OCI-LY7 (cell line): ENCODE results near the gene DOCK3. TPM values are rescaled to one million over a fixed set of nuclear protein-coding genes. Genes with fewer than 3 reads are reported as not detected.

Source experiments
- BruUV-seq: library from RNA; stranded (reverse); fragments of 400-500 nt; replicated peaks from 2 replicates; lab custom pipeline; 2021; lab: Mats Ljungman, UMichigan
- CTCF ChIA-PET: fragments of 300-600 bp; sonication (Branson Sonifier 250); formaldehyde crosslinking; loops from one replicate; lab custom pipeline; 2022; ENCODE audit warnings: antibody characterized with exemption; ENCODE audit not compliant: unreplicated experiment; lab: Charles Lee
- POLR2A ChIA-PET: fragments of 300-600 bp; sonication (Branson Sonifier 250); formaldehyde crosslinking; loops from one replicate; lab custom pipeline; 2022; ENCODE audit warnings: antibody characterized with exemption; lab: Charles Lee
- DNase-seq: peaks from one replicate; pipeline ENCODE4 v3.0.0-alpha.2; 2015; ENCODE audit warnings: low spot score
- H2AFZ ChIP-seq: fragments of 200-600 bp; sonication (generic), shearing (Covaris generic); 2 replicates; pipeline ENCODE4 v1.6.1; 2014; ENCODE audit warnings: mild to moderate bottlenecking, antibody characterized with exemption, low read length, moderate library complexity
- H3K27ac ChIP-seq: fragments of 200-600 bp; sonication (generic); 2 replicates; pipeline ENCODE4 v1.5.1; 2014; ENCODE audit warnings: mixed run types, low read depth, mild to moderate bottlenecking, moderate library complexity, low read length, inconsistent platforms; ENCODE audit not compliant: poor library complexity, severe bottlenecking
- H3K36me3 ChIP-seq: fragments of 200-600 bp; sonication (generic); 2 replicates; pipeline ENCODE4 v1.6.1; 2014; ENCODE audit warnings: mild to moderate bottlenecking, antibody characterized with exemption, low read length, moderate library complexity, mixed read lengths; ENCODE audit not compliant: insufficient read depth
- H3K4me1 ChIP-seq: fragments of 200-600 bp; sonication (generic); 2 replicates; pipeline ENCODE4 v1.5.1; 2014; ENCODE audit warnings: mild to moderate bottlenecking, low read length; ENCODE audit not compliant: insufficient read depth, poor library complexity, severe bottlenecking
- H3K4me2 ChIP-seq: fragments of 200-600 bp; sonication (generic); 2 replicates; pipeline ENCODE4 v1.6.1; 2014; ENCODE audit warnings: mild to moderate bottlenecking, low read length
- H3K4me3 ChIP-seq: fragments of 200-600 bp; sonication (generic); 2 replicates; pipeline ENCODE4 v1.5.1; 2014; ENCODE audit warnings: mild to moderate bottlenecking, low read depth, low read length; ENCODE audit not compliant: poor library complexity, severe bottlenecking
- H3K79me2 ChIP-seq: fragments of 200-600 bp; sonication (generic); 2 replicates; pipeline ENCODE4 v1.6.1; 2016; ENCODE audit warnings: low read depth, mild to moderate bottlenecking, low read length, moderate library complexity, mixed read lengths; ENCODE audit not compliant: insufficient read depth
- H3K9me2 ChIP-seq: fragments of 200-600 bp; sonication (generic); 2 replicates; pipeline ENCODE4 v1.6.1; 2016; ENCODE audit warnings: mild to moderate bottlenecking, low read length, mixed read lengths; ENCODE audit not compliant: insufficient read depth
- H3K9me3 ChIP-seq: fragments of 200-600 bp; sonication (generic); 2 replicates; pipeline ENCODE4 v1.6.1; 2014; ENCODE audit warnings: mild to moderate bottlenecking, mixed run types, low read length, mixed read lengths
- H4K20me1 ChIP-seq: fragments of 200-600 bp; sonication (generic); 2 replicates; pipeline ENCODE4 v1.6.1; 2014; ENCODE audit warnings: mild to moderate bottlenecking, antibody characterized with exemption, low read length, moderate library complexity, mixed read lengths; ENCODE audit not compliant: insufficient read depth
- CTCF ChIP-seq: fragments of 200-600 bp; sonication (generic); conservative IDR thresholded peaks from 2 replicates; pipeline ENCODE4 v1.5.1; 2014; ENCODE audit warnings: mild to moderate bottlenecking, antibody characterized with exemption, low read length, moderate library complexity, mixed read lengths
- EZH2phosphoT487 ChIP-seq: fragments of 200-600 bp; sonication (generic); IDR thresholded peaks from 2 replicates; pipeline ENCODE4 v1.6.1; 2018; ENCODE audit warnings: low read depth, borderline replicate concordance, mild to moderate bottlenecking, mixed run types, antibody characterized with exemption, low read length, moderate library complexity, mixed read lengths
- intact Hi-C: fragments of 100-400 bp; cut with micrococcal nuclease; formaldehyde crosslinking; loops from one replicate; pipeline ENCODE4 v1.10.0; 2022; ENCODE audit not compliant: unreplicated experiment
- total RNA-seq, 2 experiments: library from RNA; depleted of rRNA in 1 of 2; stranded (reverse); fragments of >200 nt in 1 of 2; shearing (Covaris generic) in 1 of 2; gene quantifications; 2 replicates each; pipeline ENCODE4 v1.2.3, GENCODE V29; 2014 to 2022

DOCK3 gene
- total RNA-seq, 2 experiments from 2014 or later, result not detected

DNA sequence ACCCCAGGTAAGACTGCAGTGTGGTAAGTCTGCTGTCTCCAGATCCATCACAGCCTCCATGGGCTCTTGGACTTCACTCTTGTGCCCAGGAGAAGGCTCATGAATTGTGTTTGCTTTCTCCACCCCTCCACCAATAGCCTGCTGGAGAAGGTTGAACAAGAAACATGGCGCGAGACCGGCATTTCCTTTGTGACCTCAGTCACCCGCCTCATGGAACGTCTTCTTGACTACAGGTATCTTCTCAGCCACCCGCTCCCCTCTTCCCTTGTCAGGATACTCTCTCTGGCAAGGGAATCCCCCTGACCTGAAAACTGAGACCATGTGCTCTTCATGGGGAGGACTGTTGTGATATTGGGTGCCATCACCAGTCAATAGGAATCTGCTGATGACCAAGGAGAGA, 658.3 kb downstream of the DOCK3 start:
- ChIA-PET POLR2A (no interaction called here), CTCF (no interaction called here)
- intact Hi-C loops, result no loop called here
- Histone ChIP-seq H3K4me1 (no peaks in the 10 kb centered on the region), H3K36me3 (no peaks in the 10 kb centered on the region), H3K4me2 (no peak overlapping the region), H3K9me2 (no peaks in the 10 kb centered on the region), H4K20me1 (no peaks in the 10 kb centered on the region), H3K79me2 (no peaks in the 10 kb centered on the region), H3K9me3 (no peaks in the 10 kb centered on the region), H2AFZ (no peak overlapping the region), H3K4me3 (no peak overlapping the region), H3K27ac (no peak overlapping the region)
- DNase-seq, result no peak
- no TSS peak for BruUV-seq
- TF ChIP-seq CTCF, result no peak
- TF ChIP-seq EZH2phosphoT487, result no peak

DNA sequence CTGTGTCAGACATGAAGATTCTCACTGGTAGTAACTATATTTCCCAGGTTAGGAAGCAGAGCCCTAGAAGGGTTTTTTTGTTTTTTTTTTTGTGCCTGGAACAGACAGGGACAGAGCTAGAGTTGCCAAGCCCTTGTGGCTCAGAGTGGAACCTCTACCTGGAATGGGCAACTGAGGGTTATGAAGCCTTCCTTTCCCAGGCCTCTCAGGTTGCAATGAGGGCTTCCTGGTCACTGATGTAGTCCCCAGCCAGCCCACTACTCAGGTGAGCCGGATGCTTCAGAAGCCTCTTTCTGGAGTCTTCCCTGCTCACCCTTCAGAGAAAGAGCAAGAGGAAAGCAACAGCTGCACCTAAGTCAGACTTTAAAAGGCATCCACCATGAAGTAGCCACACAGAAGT, 661.5 kb downstream of the DOCK3 start:
- no peaks in the 10 kb centered on the region for H3K79me2 ChIP-seq
- H3K9me3 ChIP-seq, result no peaks in the 10 kb centered on the region
- no peak overlapping the region for H3K4me2 ChIP-seq
- H3K4me1 ChIP-seq, result no peaks in the 10 kb centered on the region
- H3K9me2 ChIP-seq, result no peaks in the 10 kb centered on the region
- DNase-seq, result no peak
- ChIA-PET POLR2A (no interaction called here), CTCF (no interaction called here)
- H4K20me1 ChIP-seq, result no peaks in the 10 kb centered on the region
- no peak overlapping the region for H2AFZ ChIP-seq
- intact Hi-C loops, result no loop called here
- BruUV-seq, result no TSS peak
- H3K4me3 ChIP-seq, result no peak overlapping the region
- TF ChIP-seq EZH2phosphoT487, result no peak
- TF ChIP-seq CTCF, result no peak
- H3K27ac ChIP-seq, result no peak overlapping the region
- no peaks in the 10 kb centered on the region for H3K36me3 ChIP-seq

DNA sequence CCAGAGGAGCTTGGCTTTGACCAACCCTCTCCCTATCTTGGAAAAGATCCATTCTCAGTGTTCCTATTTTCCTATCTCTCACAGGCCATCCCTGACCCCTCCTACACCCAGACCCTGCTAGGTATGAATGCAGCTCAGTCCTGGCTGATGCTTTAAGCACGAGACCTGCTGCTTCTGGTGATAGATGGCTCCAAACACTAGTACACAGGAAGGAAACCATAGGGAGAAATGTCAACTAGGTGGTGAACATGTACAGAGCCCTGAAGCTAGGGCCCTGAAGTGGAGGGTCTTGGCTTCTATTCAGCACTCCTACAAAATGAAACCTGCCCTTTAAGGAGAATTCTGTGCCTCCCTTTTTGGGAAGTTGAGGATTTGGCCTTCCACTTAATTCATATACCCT, 662.9 kb downstream of the DOCK3 start:
- no peaks in the 10 kb centered on the region for H4K20me1 ChIP-seq
- no peaks in the 10 kb centered on the region for H3K9me2 ChIP-seq
- H3K9me3 ChIP-seq, result no peaks in the 10 kb centered on the region
- intact Hi-C loops, result no loop called here
- no peaks in the 10 kb centered on the region for H3K79me2 ChIP-seq
- no peak overlapping the region for H3K4me3 ChIP-seq
- no peaks in the 10 kb centered on the region for H3K36me3 ChIP-seq
- ChIA-PET CTCF (no interaction called here), POLR2A (no interaction called here)
- BruUV-seq, result no TSS peak
- H3K27ac ChIP-seq, result no peak overlapping the region
- no peak overlapping the region for H2AFZ ChIP-seq
- no peaks in the 10 kb centered on the region for H3K4me1 ChIP-seq
- no peak for DNase-seq
- no peak overlapping the region for H3K4me2 ChIP-seq
- TF ChIP-seq CTCF (no peak), EZH2phosphoT487 (no peak)
